H1 (cell line): ENCODE measurements around the gene LMNTD2. TPM values are rescaled to one million over a fixed set of nuclear protein-coding genes. Genes with fewer than 3 reads are reported as not detected.

ENCODE experiments used
- CTCF ChIA-PET: fragments of 300-600 bp; sonication (Branson Sonifier 250); formaldehyde crosslinking; loops from one replicate; lab custom pipeline; 2021; ENCODE audit not compliant: partially characterized antibody; lab: Charles Lee
- POLR2A ChIA-PET: fragments of 300-600 bp; sonication (Branson Sonifier 250); formaldehyde crosslinking; loops from one replicate; lab custom pipeline; 2021; ENCODE audit warnings: inconsistent platforms; ENCODE audit not compliant: partially characterized antibody; lab: Charles Lee
- DNase-seq, 2 experiments: peaks; one replicate each; pipeline versions ENCODE4 v3.0.0 to v3.0.0-alpha.2; 2010 to 2022; ENCODE audit warnings: low spot score in 2 of 2, low read depth in 1 of 2, mixed read lengths in 1 of 2
- FAIRE-seq: peaks from 2 replicates; lab custom pipeline; 2011; peaks lifted over from hg19 to GRCh38; lab: Jason Lieb, UNC
- H2AFZ ChIP-seq: 2 replicates; pipeline ENCODE4 v1.8.1; 2012; ENCODE audit warnings: low read length, inconsistent platforms
- H2AK5ac ChIP-seq: 2 replicates; pipeline ENCODE4 v1.6.1; 2013; ENCODE audit warnings: low read depth, low read length
- H2BK120ac ChIP-seq: replicated peaks from 2 replicates; pipeline ENCODE3; 2013; ENCODE audit warnings: low read depth, low read length, inconsistent platforms
- H2BK12ac ChIP-seq: 2 replicates; pipeline ENCODE4 v1.6.1; 2013; ENCODE audit warnings: low read depth, low read length
- H2BK15ac ChIP-seq: 2 replicates; pipeline ENCODE4 v1.6.1; 2013; ENCODE audit warnings: low read length
- H2BK20ac ChIP-seq: 2 replicates; pipeline ENCODE4 v1.6.1; 2013; ENCODE audit warnings: low read length
- H2BK5ac ChIP-seq: 2 replicates; pipeline ENCODE4 v1.6.1; 2013; ENCODE audit warnings: low read depth, low read length
- H3K14ac ChIP-seq: 2 replicates; pipeline ENCODE4 v1.6.1; 2013; ENCODE audit warnings: inconsistent platforms; ENCODE audit not compliant: insufficient read length
- H3K18ac ChIP-seq: 2 replicates; pipeline ENCODE4 v1.6.1; 2013; ENCODE audit warnings: low read length; ENCODE audit errors: extremely low read depth
- H3K23ac ChIP-seq: 2 replicates; pipeline ENCODE4 v1.6.1; 2013; ENCODE audit warnings: inconsistent platforms; ENCODE audit not compliant: insufficient read length
- H3K23me2 ChIP-seq: 2 replicates; pipeline ENCODE4 v1.6.1; 2013; ENCODE audit warnings: low read depth, low read length
- H3K27ac ChIP-seq: 2 replicates; pipeline ENCODE4 v1.6.1; 2011; ENCODE audit warnings: low read depth, low read length, inconsistent platforms
- H3K27me3 ChIP-seq, 4 experiments: replicated peaks in 1 of 4; 1 replicate in 1 of 4; 2 replicates in 3 of 4; pipeline versions ENCODE4 v1.6.1 to v1.8.1; 2011 to 2013; ENCODE audit warnings: low read length in 3 of 4, mild to moderate bottlenecking in 3 of 4, inconsistent platforms in 2 of 4, mixed read lengths in 2 of 4, moderate library complexity in 1 of 4; ENCODE audit not compliant: control insufficient read depth in 3 of 4, insufficient read depth in 3 of 4; ENCODE audit errors: extremely low read depth in 1 of 4
- H3K36me3 ChIP-seq, 4 experiments: 2 replicates each; pipeline versions ENCODE4 v1.6.1 to v1.8.1; 2011 to 2013; ENCODE audit warnings: mild to moderate bottlenecking in 4 of 4, low read length in 3 of 4, moderate library complexity in 2 of 4, control low read depth in 1 of 4, inconsistent platforms in 1 of 4; ENCODE audit not compliant: insufficient read depth in 4 of 4, control insufficient read depth in 2 of 4
- H3K4ac ChIP-seq: replicated peaks from 2 replicates; pipeline ENCODE3; 2013; ENCODE audit warnings: low read length, low read depth, mixed read lengths, inconsistent platforms; ENCODE audit not compliant: insufficient read length
- H3K4me1 ChIP-seq, 4 experiments: replicated peaks in 1 of 4; 1 replicate in 1 of 4; 2 replicates in 3 of 4; pipeline versions ENCODE4 v1.6.1 to v1.8.1; 2011 to 2013; ENCODE audit warnings: low read length in 3 of 4, inconsistent platforms in 2 of 4, mixed read lengths in 1 of 4; ENCODE audit not compliant: insufficient read depth in 4 of 4, control insufficient read depth in 3 of 4
- H3K4me2 ChIP-seq, 2 experiments: 2 replicates each; pipeline versions ENCODE4 v1.6.1 to v1.8.1; 2011 to 2013; ENCODE audit warnings: low read depth in 2 of 2, low read length in 2 of 2, control low read depth in 1 of 2, inconsistent platforms in 1 of 2, mild to moderate bottlenecking in 1 of 2; ENCODE audit not compliant: insufficient read depth in 1 of 2
- H3K4me3 ChIP-seq, 4 experiments: fragments of 200-600, 300-600 bp in 1 of 4; sonication (generic), shearing (Covaris generic), sonication (Bioruptor Twin) in 1 of 4; 2 replicates each; pipeline versions ENCODE4 v1.5.1 to v1.8.1; 2011 to 2016; ENCODE audit warnings: low read length in 4 of 4, low read depth in 3 of 4, control low read depth in 2 of 4, inconsistent platforms in 2 of 4, mild to moderate bottlenecking in 2 of 4, mixed read lengths in 1 of 4, moderate library complexity in 1 of 4; ENCODE audit not compliant: insufficient read depth in 2 of 4; ENCODE audit errors: extremely low read depth in 1 of 4
- H3K56ac ChIP-seq: replicated peaks from 2 replicates; pipeline ENCODE3; 2013; ENCODE audit warnings: low read depth, mild to moderate bottlenecking, mixed read lengths, low read length, inconsistent platforms; ENCODE audit not compliant: insufficient read length
- H3K79me1 ChIP-seq: 2 replicates; pipeline ENCODE4 v1.6.1; 2013; ENCODE audit warnings: low read depth, low read length, control low read depth
- H3K79me2 ChIP-seq, 2 experiments: 2 replicates each; pipeline versions ENCODE4 v1.6.1 to v1.8.1; 2012 to 2013; ENCODE audit warnings: low read length in 2 of 2, mild to moderate bottlenecking in 2 of 2, inconsistent platforms in 1 of 2; ENCODE audit not compliant: insufficient read depth in 2 of 2, control insufficient read depth in 1 of 2
- H3K9ac ChIP-seq, 4 experiments: replicated peaks in 1 of 4; 1 replicate in 1 of 4; 2 replicates in 3 of 4; pipeline versions ENCODE4 v1.6.1 to v1.8.1; 2011 to 2013; ENCODE audit warnings: low read depth in 3 of 4, low read length in 3 of 4, control low read depth in 2 of 4, mild to moderate bottlenecking in 2 of 4, moderate library complexity in 2 of 4, inconsistent platforms in 1 of 4; ENCODE audit errors: extremely low read depth in 1 of 4
- H3K9me3 ChIP-seq, 2 experiments: 2 replicates each; pipeline versions ENCODE4 v1.6.1 to v1.8.1; 2012 to 2013; ENCODE audit warnings: mild to moderate bottlenecking in 2 of 2, moderate library complexity in 2 of 2, control low read depth in 1 of 2, inconsistent platforms in 1 of 2, low read depth in 1 of 2, low read length in 1 of 2, mixed read lengths in 1 of 2; ENCODE audit not compliant: insufficient read depth in 2 of 2
- H4K20me1 ChIP-seq, 2 experiments: replicated peaks in 1 of 2; 2 replicates each; pipeline versions ENCODE3 to v1.8.1; 2011 to 2013; ENCODE audit warnings: inconsistent platforms in 2 of 2, low read length in 2 of 2, mild to moderate bottlenecking in 1 of 2; ENCODE audit not compliant: insufficient read depth in 2 of 2, control insufficient read depth in 1 of 2
- H4K5ac ChIP-seq: 2 replicates; pipeline ENCODE4 v1.6.1; 2013; ENCODE audit warnings: low read length, low read depth, mixed read lengths, inconsistent platforms; ENCODE audit not compliant: insufficient read length
- H4K8ac ChIP-seq: 2 replicates; pipeline ENCODE4 v1.8.0; 2013; ENCODE audit warnings: mild to moderate bottlenecking, moderate library complexity, low read length, inconsistent platforms; ENCODE audit not compliant: insufficient read depth; ENCODE audit errors: extremely low read depth
- H4K91ac ChIP-seq: replicated peaks from 2 replicates; pipeline ENCODE3; 2013; ENCODE audit warnings: low read length, mixed read lengths, inconsistent platforms; ENCODE audit not compliant: insufficient read length
- GABPA ChIP-seq: IDR thresholded peaks from 2 replicates; pipeline ENCODE4 v1.6.1; 2011; ENCODE audit warnings: mild to moderate bottlenecking, low read length, moderate library complexity, borderline replicate concordance; ENCODE audit not compliant: insufficient read depth
- SP1 ChIP-seq: IDR thresholded peaks from 2 replicates; pipeline ENCODE4 v1.6.1; 2011; ENCODE audit warnings: low read depth, low read length
- WGBS, 2 experiments: shearing (Covaris generic) in 1 of 2; methylation state at CpG; one replicate each; pipeline versions ENCODE4 v1.1.6 to v1.1.7; 2013 to 2015; ENCODE audit warnings: low lambda C conversion rate in 2 of 2, mixed read lengths in 2 of 2, inconsistent platforms in 1 of 2, low coverage in 1 of 2, missing lambda C conversion rate in 1 of 2; ENCODE audit not compliant: insufficient replicate concordance in 2 of 2, insufficient coverage in 1 of 2, insufficient read length in 1 of 2; ENCODE audit errors: extremely low coverage in 1 of 2, missing lambda C conversion rate in 1 of 2; 5-methylcytosine and 5-hydroxymethylcytosine counted together
- polyA plus RNA-seq, 7 experiments: library from polyadenylated mRNA; depleted of rRNA in 3 of 7; stranded (reverse) in 5 of 7; unstranded in 2 of 7; fragments of >200 nt in 5 of 7; fragments of 200-250 nt in 2 of 7; gene quantifications; 1 replicate in 5 of 7; 2 replicates in 1 of 7; 4 replicates in 1 of 7; pipeline versions ENCODE4 v1.2.1 to v1.2.3, GENCODE V29; 2011 to 2013; ENCODE audit warnings: missing spikeins in 2 of 7, mixed read lengths in 2 of 7
- total RNA-seq: library from RNA; stranded (reverse); fragmentation: NEBNext Ultra II Directional; extraction: Animal tissue kit (Norgen Biotek cat#: 25700); gene quantifications from 2 replicates; pipeline ENCODE4 v1.2.1, GENCODE V29; 2021

The LMNTD2 gene
- total and polyA plus RNA-seq, 2 of the 8 experiments (the other 6 are each of a cell fraction or from before 2014, with no cell fraction given): 1.6 to 3.1 TPM

DNA sequence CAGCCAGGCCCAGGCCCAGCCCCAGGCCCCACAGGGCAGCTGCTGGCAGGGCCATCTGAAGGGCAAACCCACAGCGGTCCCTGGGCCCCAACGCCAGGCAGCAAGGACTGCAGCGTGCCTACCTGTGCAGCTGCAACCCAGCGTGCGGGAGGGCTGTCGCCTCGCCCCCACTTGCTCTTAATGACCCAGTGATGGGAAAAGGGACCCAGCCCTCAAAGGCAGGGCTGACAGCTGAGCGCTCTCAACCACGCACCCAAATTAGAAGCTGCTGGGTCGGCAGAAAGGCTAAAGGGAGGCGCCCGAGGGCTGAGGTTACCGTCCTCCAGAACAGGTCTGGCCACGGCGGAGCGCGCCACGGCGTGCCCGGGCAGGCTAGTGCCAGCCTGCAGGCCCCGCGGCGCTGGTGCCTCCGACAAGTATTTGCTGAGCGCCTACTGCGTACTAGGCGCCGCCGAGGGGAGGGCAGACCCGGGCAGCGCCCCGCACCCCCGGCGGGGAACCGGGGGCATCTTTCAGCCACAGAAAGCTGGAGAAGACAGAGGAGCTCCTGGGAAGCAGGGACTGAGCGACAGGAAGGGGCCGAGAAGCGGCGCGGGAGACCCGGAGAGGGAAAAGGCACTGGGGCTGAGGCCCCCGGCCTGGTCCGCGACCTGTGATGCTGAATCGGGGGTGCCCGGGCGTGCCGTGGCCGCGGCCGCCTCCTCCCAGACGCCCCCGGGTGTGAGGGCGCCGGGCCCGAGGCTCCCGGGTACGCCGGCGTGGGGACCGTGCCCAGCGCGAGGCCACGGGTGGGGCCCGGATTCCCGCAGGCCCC lies 25.9 kb downstream of the LMNTD2 start:
- peak in 1 of 2 experiments; percentile 66 for DNase-seq
- peaks cover 0 to 15% (median 6%) of the 10 kb centered on the region in 4 experiments; a peak in 5 of 8 replicates for H3K36me3 ChIP-seq
- POLR2A ChIA-PET: interaction anchor here (1.0 to 1.2 kb wide), 3 partner anchors 28 to 166 kb away, joined by 3 to 5 read pairs (median 4); partner anchors contain the start of gene B4GALNT4
- H2BK12ac ChIP-seq: no peak overlapping the region; the same call in 1 of the 2 replicates
- H4K5ac ChIP-seq: no peak overlapping the region
- no peak overlapping the region for H4K8ac ChIP-seq
- no peaks in the 10 kb centered on the region for H3K79me1 ChIP-seq
- peak; percentile 9; the same call in 1 of the 2 replicates for TF ChIP-seq GABPA
- no peak for TF ChIP-seq SP1
- no peak overlapping the region for H3K27ac ChIP-seq
- peak overlapping the region; percentile 52 to 77 (median 70) for H3K4me3 ChIP-seq
- H2BK120ac ChIP-seq: no peak overlapping the region
- no peak overlapping the region for H2BK15ac ChIP-seq
- H3K9me3 ChIP-seq: no peaks in the 10 kb centered on the region
- no peak overlapping the region for H2BK20ac ChIP-seq
- H3K79me2 ChIP-seq: no peaks in the 10 kb centered on the region
- no peak overlapping the region for H3K23ac ChIP-seq
- no peak overlapping the region for H3K14ac ChIP-seq
- H3K18ac ChIP-seq: peak overlapping the region; percentile 19; the same call in 1 of the 2 replicates
- peak overlapping the region; percentile 48 to 72 for H3K4me2 ChIP-seq
- H3K9ac ChIP-seq: peak overlapping the region in 3 of 4 experiments; percentile 29 to 52 (median 40); a peak in 5 of 7 replicates
- no peak overlapping the region for H3K4ac ChIP-seq
- peaks cover 21% of the 10 kb centered on the region; the same call in 1 of the 2 replicates for H3K23me2 ChIP-seq
- H3K56ac ChIP-seq: peak overlapping the region; percentile 16
- WGBS, 2 experiments: 26% methylated on average over 47 of the region's 66 CpGs; no CpG with 5 or more reads in 1 of the 2 experiments
- FAIRE-seq: no peak
- peaks cover 0 to 16% (median 6%) of the 10 kb centered on the region in 4 experiments; a peak in 5 of 7 replicates for H3K27me3 ChIP-seq
- H2AFZ ChIP-seq: no peak overlapping the region
- H3K4me1 ChIP-seq: peaks cover 0 to 17% (median 10%) of the 10 kb centered on the region in 4 experiments; a peak in 5 of 7 replicates
- CTCF ChIA-PET: interaction anchor here (1.0 to 1.6 kb wide), 3 partner anchors 12 to 85 kb away, joined by 3 to 5 read pairs (median 4); partner anchors contain the start of gene PTDSS2
- H2AK5ac ChIP-seq: no peak overlapping the region
- peaks cover 7 to 11% of the 10 kb centered on the region in 2 experiments for H4K20me1 ChIP-seq
- no peak overlapping the region for H2BK5ac ChIP-seq
- H4K91ac ChIP-seq: peak overlapping the region; percentile 40
